ENCODE measurements around the gene CLDN24.

The CLDN24 gene

GRCh38 chr4:183354219-183354618 lies 32.0 kb upstream of the CLDN24 start:
- Mint-ChIP-seq H3K4me1 (no peaks in the 10 kb centered on the region), H3K36me3 (ENCODE audit: insufficient read depth) (no peaks in the 10 kb centered on the region), H3K4me3 (no peak overlapping the region), H3K9me3 (no peaks in the 10 kb centered on the region), H3K27ac (ENCODE audit: low read depth) (no peak overlapping the region), H3K27me3 (peaks cover 64% of the 10 kb centered on the region)
- no peak for ATAC-seq (replicated peaks; ENCODE audit: extremely low read depth, poor library complexity, severe bottlenecking)
- no peak for DNase-seq (ENCODE audit: low spot score in 2 of 2)

DNA sequence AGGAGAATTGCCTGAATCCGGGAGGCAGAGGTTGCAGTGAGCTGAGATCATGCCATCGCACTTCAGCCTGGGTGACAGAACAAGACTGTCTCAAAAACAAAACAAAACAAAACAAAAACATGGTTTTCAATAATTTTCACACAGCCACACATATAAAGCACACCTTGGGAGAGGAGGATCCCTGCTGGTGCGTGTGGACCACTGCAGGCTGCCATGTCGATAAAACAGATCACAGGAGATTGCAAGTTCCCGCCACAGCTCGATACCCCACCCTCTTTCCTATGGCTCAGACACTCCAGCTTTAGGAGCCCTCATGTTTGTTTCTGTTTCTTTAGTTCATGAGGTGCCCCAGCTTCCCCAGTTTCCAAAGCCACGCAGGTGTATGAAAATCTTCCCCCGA lies 31.3 kb upstream of the CLDN24 start:
- H3K9me3 Mint-ChIP-seq = no peaks in the 10 kb centered on the region
- ATAC-seq (replicated peaks; ENCODE audit: extremely low read depth, poor library complexity, severe bottlenecking) (no peak), DNase-seq (ENCODE audit: low spot score in 2 of 2) (no peak)
- no peaks in the 10 kb centered on the region for H3K4me1 Mint-ChIP-seq
- H3K27me3 Mint-ChIP-seq = peaks cover 71% of the 10 kb centered on the region
- H3K4me3 Mint-ChIP-seq = no peak overlapping the region
- H3K36me3 Mint-ChIP-seq (ENCODE audit: insufficient read depth) = no peaks in the 10 kb centered on the region
- H3K27ac Mint-ChIP-seq (ENCODE audit: low read depth) = no peak overlapping the region

DNA sequence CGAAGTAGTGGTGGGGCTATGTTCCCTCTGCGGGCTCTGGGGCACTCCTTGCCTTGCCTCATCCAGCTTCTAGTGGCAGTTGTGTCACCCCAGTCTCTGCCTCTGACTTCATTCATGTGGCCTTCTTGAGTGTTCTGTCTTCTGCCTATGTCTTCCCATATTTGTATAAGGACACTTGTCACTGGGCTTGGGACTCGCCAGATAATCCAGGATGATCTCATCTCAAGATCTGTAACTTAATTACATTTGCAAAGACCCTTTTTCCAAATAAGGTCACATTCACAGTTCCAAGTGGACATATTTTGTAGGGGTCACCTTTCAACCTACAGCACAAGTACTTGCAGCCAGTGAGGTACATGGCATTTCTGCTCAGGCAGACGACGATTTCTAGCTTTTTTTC lies 30.3 kb upstream of the CLDN24 start:
- H3K9me3 Mint-ChIP-seq = no peaks in the 10 kb centered on the region
- no peaks in the 10 kb centered on the region for H3K36me3 Mint-ChIP-seq (ENCODE audit: insufficient read depth)
- H3K4me3 Mint-ChIP-seq = no peak overlapping the region
- H3K27ac Mint-ChIP-seq (ENCODE audit: low read depth) = no peak overlapping the region
- H3K27me3 Mint-ChIP-seq = peaks cover 72% of the 10 kb centered on the region
- no peaks in the 10 kb centered on the region for H3K4me1 Mint-ChIP-seq
- ATAC-seq (replicated peaks; ENCODE audit: extremely low read depth, poor library complexity, severe bottlenecking) = no peak
- DNase-seq (ENCODE audit: low spot score in 2 of 2) = no peak

- Mint-ChIP-seq H3K27me3 (peaks cover 60% of the 10 kb centered on the region), H3K36me3 (ENCODE audit: insufficient read depth) (no peaks in the 10 kb centered on the region), H3K4me3 (no peak overlapping the region)
Measured at GRCh38 chr4:183350317-183351071, 28.3 kb upstream of the CLDN24 start.

DNA sequence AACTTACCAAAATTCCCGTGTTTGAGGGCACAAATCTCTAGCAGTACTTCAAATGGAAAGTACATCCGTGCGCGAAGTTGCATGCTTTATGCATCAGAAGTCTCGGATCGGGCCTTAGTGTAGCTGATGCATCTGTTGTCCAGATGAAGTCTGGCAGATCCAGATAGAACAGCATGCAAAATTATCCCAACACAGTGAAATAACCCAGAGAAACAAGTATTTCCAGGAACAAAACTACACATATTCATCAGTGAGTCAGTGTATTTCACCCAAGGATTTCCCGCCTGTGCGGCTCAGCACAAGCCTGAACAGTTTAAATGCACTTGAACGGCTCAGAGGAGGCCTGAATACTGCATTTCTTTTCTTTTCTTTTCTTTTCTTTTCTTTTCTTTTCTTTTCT lies 27.4 kb upstream of the CLDN24 start:
- no peak for ATAC-seq (replicated peaks; ENCODE audit: extremely low read depth, poor library complexity, severe bottlenecking)
- Mint-ChIP-seq H3K9me3 (no peaks in the 10 kb centered on the region), H3K4me1 (no peaks in the 10 kb centered on the region), H3K27me3 (peaks cover 67% of the 10 kb centered on the region), H3K27ac (ENCODE audit: low read depth) (no peak overlapping the region), H3K4me3 (no peak overlapping the region), H3K36me3 (ENCODE audit: insufficient read depth) (no peaks in the 10 kb centered on the region)
- DNase-seq (ENCODE audit: low spot score in 2 of 2) = no peak

More at GRCh38 chr4:183350317-183351071, 28.3 kb upstream of the CLDN24 start:
- DNase-seq (ENCODE audit: low spot score in 2 of 2) (no peak), ATAC-seq (replicated peaks; ENCODE audit: extremely low read depth, poor library complexity, severe bottlenecking) (no peak)
- Mint-ChIP-seq H3K4me1 (no peaks in the 10 kb centered on the region), H3K9me3 (no peaks in the 10 kb centered on the region), H3K27ac (ENCODE audit: low read depth) (no peak overlapping the region)

GRCh38 chr4:183348706-183349659 lies 26.8 kb upstream of the CLDN24 start:
- Mint-ChIP-seq H3K27ac (ENCODE audit: low read depth) (no peak overlapping the region), H3K36me3 (ENCODE audit: insufficient read depth) (no peaks in the 10 kb centered on the region), H3K9me3 (no peaks in the 10 kb centered on the region), H3K4me1 (no peaks in the 10 kb centered on the region), H3K27me3 (peaks cover 74% of the 10 kb centered on the region), H3K4me3 (no peak overlapping the region)
- no peak for DNase-seq (ENCODE audit: low spot score in 2 of 2)
- ATAC-seq (replicated peaks; ENCODE audit: extremely low read depth, poor library complexity, severe bottlenecking) = no peak

GRCh38 chr4:183348136-183348535 lies 25.9 kb upstream of the CLDN24 start:
- no peaks in the 10 kb centered on the region for H3K4me1 Mint-ChIP-seq
- H3K9me3 Mint-ChIP-seq = no peaks in the 10 kb centered on the region
- peaks cover 82% of the 10 kb centered on the region for H3K27me3 Mint-ChIP-seq
- no peaks in the 10 kb centered on the region for H3K36me3 Mint-ChIP-seq (ENCODE audit: insufficient read depth)
- ATAC-seq (replicated peaks; ENCODE audit: extremely low read depth, poor library complexity, severe bottlenecking) (no peak), DNase-seq (ENCODE audit: low spot score in 2 of 2) (no peak)
- H3K4me3 Mint-ChIP-seq = no peak overlapping the region
- H3K27ac Mint-ChIP-seq (ENCODE audit: low read depth) = no peak overlapping the region

DNA sequence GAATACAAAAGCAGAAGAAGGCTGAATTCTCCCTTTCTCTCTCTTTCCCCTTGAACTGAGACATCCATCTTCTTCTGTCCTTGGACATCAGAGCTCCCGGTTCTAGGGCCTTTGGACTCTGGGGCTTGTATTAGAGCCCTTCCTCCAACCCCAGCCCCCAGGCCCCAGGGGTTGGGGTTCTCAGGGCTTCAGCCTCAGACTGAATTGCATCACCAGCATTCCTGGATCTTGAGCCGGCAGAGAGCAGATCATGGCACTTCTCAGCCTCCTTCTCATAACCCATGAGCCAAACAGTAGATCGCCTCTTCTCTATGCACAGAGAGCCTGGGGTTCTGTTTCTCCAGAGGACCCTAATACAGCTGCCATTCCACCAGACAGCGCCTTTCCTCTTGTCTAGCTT lies 25.3 kb upstream of the CLDN24 start:
- no peak overlapping the region for H3K4me3 Mint-ChIP-seq
- peaks cover 84% of the 10 kb centered on the region for H3K27me3 Mint-ChIP-seq
- no peaks in the 10 kb centered on the region for H3K36me3 Mint-ChIP-seq (ENCODE audit: insufficient read depth)
- H3K9me3 Mint-ChIP-seq = no peaks in the 10 kb centered on the region
- DNase-seq (ENCODE audit: low spot score in 2 of 2) (no peak), ATAC-seq (replicated peaks; ENCODE audit: extremely low read depth, poor library complexity, severe bottlenecking) (no peak)
- no peaks in the 10 kb centered on the region for H3K4me1 Mint-ChIP-seq
- no peak overlapping the region for H3K27ac Mint-ChIP-seq (ENCODE audit: low read depth)

DNA sequence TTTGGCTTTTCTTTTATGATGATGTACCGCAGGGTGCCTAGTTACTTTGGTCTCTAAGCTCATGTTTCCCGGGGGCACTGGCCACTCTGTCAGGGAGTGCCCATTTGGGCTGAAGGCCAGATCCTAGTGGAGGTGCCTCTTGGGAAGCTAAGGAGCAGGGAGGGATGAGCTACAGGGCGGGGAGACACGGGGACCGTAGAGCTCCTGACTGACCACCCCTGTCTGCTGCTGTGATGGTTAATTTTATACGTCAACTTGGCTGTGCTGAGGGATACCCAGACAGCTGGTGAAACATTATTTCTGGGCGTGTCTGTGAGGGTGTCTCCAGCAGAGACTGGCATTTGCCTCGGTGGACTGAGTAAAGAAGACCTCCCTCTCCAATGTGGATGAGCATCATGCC lies 24.9 kb upstream of the CLDN24 start:
- no peak overlapping the region for H3K27ac Mint-ChIP-seq (ENCODE audit: low read depth)
- peaks cover 80% of the 10 kb centered on the region for H3K27me3 Mint-ChIP-seq
- no peak overlapping the region for H3K4me3 Mint-ChIP-seq
- ATAC-seq (replicated peaks; ENCODE audit: extremely low read depth, poor library complexity, severe bottlenecking) = no peak
- DNase-seq (ENCODE audit: low spot score in 2 of 2) = no peak
- H3K9me3 Mint-ChIP-seq = no peaks in the 10 kb centered on the region
- no peaks in the 10 kb centered on the region for H3K4me1 Mint-ChIP-seq
- no peaks in the 10 kb centered on the region for H3K36me3 Mint-ChIP-seq (ENCODE audit: insufficient read depth)

GRCh38 chr4:183345261-183345660 lies 23.0 kb upstream of the CLDN24 start:
- Mint-ChIP-seq H3K9me3 (no peaks in the 10 kb centered on the region), H3K4me1 (no peaks in the 10 kb centered on the region), H3K36me3 (ENCODE audit: insufficient read depth) (no peaks in the 10 kb centered on the region), H3K27ac (ENCODE audit: low read depth) (no peak overlapping the region), H3K4me3 (no peak overlapping the region), H3K27me3 (peaks cover 61% of the 10 kb centered on the region)
- ATAC-seq (replicated peaks; ENCODE audit: extremely low read depth, poor library complexity, severe bottlenecking) (no peak), DNase-seq (ENCODE audit: low spot score in 2 of 2) (no peak)

DNA sequence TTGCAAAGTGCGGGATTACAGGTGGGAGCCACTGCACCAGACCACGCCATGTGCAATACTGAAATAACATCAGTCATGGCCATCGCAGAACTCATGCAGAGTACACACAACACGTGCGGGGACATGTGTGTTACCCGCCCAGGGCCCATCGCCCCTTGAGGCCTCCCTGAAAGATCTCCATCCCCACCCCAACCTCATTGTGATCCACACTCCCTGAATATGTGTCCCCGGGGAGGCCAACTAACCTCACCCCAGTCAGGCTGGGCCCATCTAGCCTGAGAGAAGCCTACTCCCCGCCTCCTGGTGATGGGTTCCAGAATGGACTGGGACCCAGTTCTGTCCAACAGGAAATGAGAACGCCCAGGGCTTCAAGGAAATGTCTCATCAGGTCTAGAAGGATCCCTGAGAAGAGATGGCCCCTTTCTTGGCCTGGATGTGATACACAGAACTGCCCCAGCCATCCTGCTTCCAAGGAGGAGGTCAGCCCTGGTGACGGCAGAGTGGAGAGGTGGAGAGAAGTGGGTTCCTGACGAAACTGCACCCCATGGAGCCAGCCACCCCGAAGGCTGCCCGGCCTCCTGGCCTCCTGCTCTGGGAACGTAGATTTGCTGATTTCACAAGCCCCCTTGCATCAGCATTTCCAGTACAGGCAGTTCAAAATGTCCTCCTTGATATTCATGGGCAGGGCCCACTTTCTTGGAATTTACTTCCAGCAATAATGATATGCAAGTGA lies 22.5 kb upstream of the CLDN24 start:
- no peak for ATAC-seq (replicated peaks; ENCODE audit: extremely low read depth, poor library complexity, severe bottlenecking)
- H3K4me3 Mint-ChIP-seq = no peak overlapping the region
- DNase-seq (ENCODE audit: low spot score in 2 of 2) = no peak
- H3K27me3 Mint-ChIP-seq = peaks cover 57% of the 10 kb centered on the region
- no peaks in the 10 kb centered on the region for H3K36me3 Mint-ChIP-seq (ENCODE audit: insufficient read depth)
- no peaks in the 10 kb centered on the region for H3K9me3 Mint-ChIP-seq
- no peak overlapping the region for H3K27ac Mint-ChIP-seq (ENCODE audit: low read depth)
- no peaks in the 10 kb centered on the region for H3K4me1 Mint-ChIP-seq

GRCh38 chr4:183343730-183344129 lies 21.5 kb upstream of the CLDN24 start:
- ATAC-seq (replicated peaks; ENCODE audit: extremely low read depth, poor library complexity, severe bottlenecking) (no peak), DNase-seq (ENCODE audit: low spot score in 2 of 2) (no peak)
- Mint-ChIP-seq H3K27ac (ENCODE audit: low read depth) (no peak overlapping the region), H3K4me3 (no peak overlapping the region), H3K36me3 (ENCODE audit: insufficient read depth) (no peaks in the 10 kb centered on the region), H3K9me3 (no peaks in the 10 kb centered on the region), H3K27me3 (peaks cover 47% of the 10 kb centered on the region), H3K4me1 (no peaks in the 10 kb centered on the region)

Data from central memory CD8-positive, alpha-beta T cell (primary cell).